Muscle layer of duodenum (tissue), 2 donors: ENCODE data around the gene PIK3C2G.

ENCODE experiments used
- H3K27ac ChIP-seq: one replicate; pipeline ENCODE4 v1.7.0; 2013; ENCODE audit warnings: mild to moderate bottlenecking, low read length
- H3K27me3 ChIP-seq: one replicate; pipeline ENCODE4 v1.7.0; 2013; ENCODE audit warnings: low read depth, mild to moderate bottlenecking, control low read depth, low read length
- H3K36me3 ChIP-seq, 2 donors: one replicate each; pipeline ENCODE4 v1.7.0; 2013; ENCODE audit warnings: low read length in 2 of 2, control low read depth in 1 of 2, mild to moderate bottlenecking in 1 of 2; ENCODE audit not compliant: insufficient read depth in 2 of 2, control insufficient read depth in 1 of 2
- H3K4me1 ChIP-seq, 2 donors: one replicate each; pipeline ENCODE4 v1.7.0; 2013; ENCODE audit warnings: low read length in 2 of 2, mild to moderate bottlenecking in 2 of 2, control low read depth in 1 of 2, moderate library complexity in 1 of 2; ENCODE audit not compliant: insufficient read depth in 2 of 2, control insufficient read depth in 1 of 2
- H3K4me3 ChIP-seq, 2 donors: one replicate each; pipeline ENCODE4 v1.7.0; 2013; ENCODE audit warnings: low read length in 2 of 2, low read depth in 1 of 2, mild to moderate bottlenecking in 1 of 2
- H3K9me3 ChIP-seq, 2 donors: one replicate each; pipeline ENCODE4 v1.7.0; 2013; ENCODE audit warnings: low read length in 2 of 2, control low read depth in 1 of 2, mild to moderate bottlenecking in 1 of 2; ENCODE audit not compliant: control insufficient read depth in 1 of 2
- donor health status: healthy.

PIK3C2G gene

GRCh38 chr12:18281941-18282340 lies 20.6 kb downstream of the PIK3C2G start:
- Histone ChIP-seq H3K27ac (no peak overlapping the region), H3K4me3 (no peak overlapping the region), H3K4me1 (no peaks in the 10 kb centered on the region), H3K27me3 (no peaks in the 10 kb centered on the region), H3K36me3 (no peaks in the 10 kb centered on the region), H3K9me3 (no peaks in the 10 kb centered on the region)

- no peaks in the 10 kb centered on the region for H3K9me3 ChIP-seq
- H3K4me1 ChIP-seq: no peaks in the 10 kb centered on the region
- no peak overlapping the region for H3K27ac ChIP-seq
- no peaks in the 10 kb centered on the region for H3K36me3 ChIP-seq
- no peak overlapping the region for H3K4me3 ChIP-seq
- no peaks in the 10 kb centered on the region for H3K27me3 ChIP-seq
These were observed 22.5 kb downstream of the PIK3C2G start for GRCh38 chr12:18283831-18284230.

GRCh38 chr12:18284386-18284785 lies 23.1 kb downstream of the PIK3C2G start:
- Histone ChIP-seq H3K36me3 (no peaks in the 10 kb centered on the region), H3K27ac (no peak overlapping the region), H3K27me3 (no peaks in the 10 kb centered on the region), H3K4me1 (no peaks in the 10 kb centered on the region), H3K9me3 (no peaks in the 10 kb centered on the region), H3K4me3 (no peak overlapping the region)

GRCh38 chr12:18285161-18285560 lies 23.8 kb downstream of the PIK3C2G start:
- Histone ChIP-seq H3K36me3 (no peaks in the 10 kb centered on the region), H3K4me3 (no peak overlapping the region), H3K27me3 (no peaks in the 10 kb centered on the region), H3K4me1 (no peaks in the 10 kb centered on the region), H3K9me3 (no peaks in the 10 kb centered on the region), H3K27ac (no peak overlapping the region)

- Histone ChIP-seq H3K4me1 (no peaks in the 10 kb centered on the region), H3K36me3 (no peaks in the 10 kb centered on the region), H3K27ac (no peak overlapping the region), H3K4me3 (no peak overlapping the region), H3K27me3 (no peaks in the 10 kb centered on the region), H3K9me3 (no peaks in the 10 kb centered on the region)
These were observed 29.1 kb downstream of the PIK3C2G start for GRCh38 chr12:18290386-18290785.

- no peaks in the 10 kb centered on the region for H3K4me1 ChIP-seq
- H3K27me3 ChIP-seq: no peaks in the 10 kb centered on the region
- H3K36me3 ChIP-seq: no peaks in the 10 kb centered on the region
- no peak overlapping the region for H3K27ac ChIP-seq
- H3K9me3 ChIP-seq: no peaks in the 10 kb centered on the region
- H3K4me3 ChIP-seq: no peak overlapping the region
These were observed 33.6 kb downstream of the PIK3C2G start for GRCh38 chr12:18294889-18295288.

GRCh38 chr12:18296201-18296908 lies 35.0 kb downstream of the PIK3C2G start:
- H3K27ac ChIP-seq: peak overlapping the region; percentile 12
- peaks cover 0 to 10% of the 10 kb centered on the region in 2 donors for H3K9me3 ChIP-seq
- H3K36me3 ChIP-seq: no peaks in the 10 kb centered on the region
- H3K4me3 ChIP-seq: peak overlapping the region; percentile 36 to 58
- H3K27me3 ChIP-seq: no peaks in the 10 kb centered on the region
- no peaks in the 10 kb centered on the region for H3K4me1 ChIP-seq

GRCh38 chr12:18296909-18297280 lies 35.6 kb downstream of the PIK3C2G start:
- H3K4me3 ChIP-seq: peak overlapping the region in 1 of 2 donors; percentile 58
- H3K4me1 ChIP-seq: no peaks in the 10 kb centered on the region
- no peak overlapping the region for H3K27ac ChIP-seq

GRCh38 chr12:18297902-18298301 lies 36.6 kb downstream of the PIK3C2G start:
- Histone ChIP-seq H3K4me1 (no peaks in the 10 kb centered on the region), H3K4me3 (no peak overlapping the region), H3K27ac (no peak overlapping the region), H3K27me3 (no peaks in the 10 kb centered on the region), H3K36me3 (no peaks in the 10 kb centered on the region), H3K9me3 (peaks cover 0 to 17% of the 10 kb centered on the region in 2 donors)

More at GRCh38 chr12:18296909-18297280, 35.6 kb downstream of the PIK3C2G start:
- Histone ChIP-seq H3K9me3 (peaks cover 0 to 12% of the 10 kb centered on the region in 2 donors), H3K27me3 (no peaks in the 10 kb centered on the region), H3K36me3 (no peaks in the 10 kb centered on the region)

- Histone ChIP-seq H3K4me3 (no peak overlapping the region), H3K27me3 (no peaks in the 10 kb centered on the region), H3K36me3 (no peaks in the 10 kb centered on the region), H3K27ac (no peak overlapping the region), H3K4me1 (no peaks in the 10 kb centered on the region), H3K9me3 (peaks cover 0 to 17% of the 10 kb centered on the region in 2 donors)
These were observed 41.6 kb downstream of the PIK3C2G start for GRCh38 chr12:18302809-18303430.

- Histone ChIP-seq H3K9me3 (peaks cover 0 to 17% of the 10 kb centered on the region in 2 donors), H3K27ac (no peak overlapping the region), H3K4me3 (no peak overlapping the region), H3K27me3 (no peaks in the 10 kb centered on the region), H3K36me3 (no peaks in the 10 kb centered on the region), H3K4me1 (no peaks in the 10 kb centered on the region)
These were observed 43.3 kb downstream of the PIK3C2G start for GRCh38 chr12:18304609-18305008.
